ENCODE results near the gene KLC3.

KLC3 gene

DNA sequence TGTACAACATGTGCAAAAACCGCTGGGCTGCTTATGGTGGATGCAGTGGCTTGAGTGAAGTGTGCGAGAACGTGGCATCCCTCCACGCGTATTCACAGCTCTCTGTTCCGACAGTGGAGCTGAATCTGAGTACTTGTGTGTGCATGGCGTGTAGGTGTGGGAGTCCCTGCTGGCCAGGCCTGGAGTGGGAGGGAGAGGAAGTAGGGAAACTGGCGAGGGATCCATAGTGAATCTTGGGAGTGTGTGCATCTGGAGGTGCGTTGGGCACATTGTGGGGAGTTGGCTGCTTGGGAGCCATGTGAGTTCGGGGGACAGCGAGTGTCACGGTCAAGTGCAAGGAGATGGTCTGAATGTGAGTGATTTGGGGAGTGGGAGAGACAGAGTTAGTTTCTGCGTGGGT lies 2.4 kb downstream of the KLC3 start:
- TF ChIP-seq, protein P1, sequence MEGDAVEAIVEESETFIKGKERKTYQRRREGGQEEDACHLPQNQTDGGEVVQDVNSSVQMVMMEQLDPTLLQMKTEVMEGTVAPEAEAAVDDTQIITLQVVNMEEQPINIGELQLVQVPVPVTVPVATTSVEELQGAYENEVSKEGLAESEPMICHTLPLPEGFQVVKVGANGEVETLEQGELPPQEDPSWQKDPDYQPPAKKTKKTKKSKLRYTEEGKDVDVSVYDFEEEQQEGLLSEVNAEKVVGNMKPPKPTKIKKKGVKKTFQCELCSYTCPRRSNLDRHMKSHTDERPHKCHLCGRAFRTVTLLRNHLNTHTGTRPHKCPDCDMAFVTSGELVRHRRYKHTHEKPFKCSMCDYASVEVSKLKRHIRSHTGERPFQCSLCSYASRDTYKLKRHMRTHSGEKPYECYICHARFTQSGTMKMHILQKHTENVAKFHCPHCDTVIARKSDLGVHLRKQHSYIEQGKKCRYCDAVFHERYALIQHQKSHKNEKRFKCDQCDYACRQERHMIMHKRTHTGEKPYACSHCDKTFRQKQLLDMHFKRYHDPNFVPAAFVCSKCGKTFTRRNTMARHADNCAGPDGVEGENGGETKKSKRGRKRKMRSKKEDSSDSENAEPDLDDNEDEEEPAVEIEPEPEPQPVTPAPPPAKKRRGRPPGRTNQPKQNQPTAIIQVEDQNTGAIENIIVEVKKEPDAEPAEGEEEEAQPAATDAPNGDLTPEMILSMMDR (IDR thresholded peaks at IDR 0.05) = no peak
- TF ChIP-seq ZFX (IDR thresholded peaks at IDR 0.05; ENCODE audit: borderline replicate concordance) = no peak
- H3K27ac ChIP-seq = no peak overlapping the region

GRCh38 chr19:45344621-45345505 lies 4.3 kb downstream of the KLC3 start:
- no peak overlapping the region for H3K27ac ChIP-seq
- TF ChIP-seq, protein P1 (IDR thresholded peaks at IDR 0.05) = no peak
- no peak for TF ChIP-seq ZFX (IDR thresholded peaks at IDR 0.05; ENCODE audit: borderline replicate concordance)

- H3K27ac ChIP-seq = no peak overlapping the region
- TF ChIP-seq, protein P1 (IDR thresholded peaks at IDR 0.05) = no peak
- no peak for TF ChIP-seq ZFX (IDR thresholded peaks at IDR 0.05; ENCODE audit: borderline replicate concordance)
Measured at GRCh38 chr19:45345506-45345860, 4.9 kb downstream of the KLC3 start.

- no peak overlapping the region for H3K27ac ChIP-seq
- TF ChIP-seq, protein P1 (IDR thresholded peaks at IDR 0.05) = peak; percentile 61
- no peak for TF ChIP-seq ZFX (IDR thresholded peaks at IDR 0.05; ENCODE audit: borderline replicate concordance)
Measured at GRCh38 chr19:45346449-45346848, 5.9 kb downstream of the KLC3 start.

DNA sequence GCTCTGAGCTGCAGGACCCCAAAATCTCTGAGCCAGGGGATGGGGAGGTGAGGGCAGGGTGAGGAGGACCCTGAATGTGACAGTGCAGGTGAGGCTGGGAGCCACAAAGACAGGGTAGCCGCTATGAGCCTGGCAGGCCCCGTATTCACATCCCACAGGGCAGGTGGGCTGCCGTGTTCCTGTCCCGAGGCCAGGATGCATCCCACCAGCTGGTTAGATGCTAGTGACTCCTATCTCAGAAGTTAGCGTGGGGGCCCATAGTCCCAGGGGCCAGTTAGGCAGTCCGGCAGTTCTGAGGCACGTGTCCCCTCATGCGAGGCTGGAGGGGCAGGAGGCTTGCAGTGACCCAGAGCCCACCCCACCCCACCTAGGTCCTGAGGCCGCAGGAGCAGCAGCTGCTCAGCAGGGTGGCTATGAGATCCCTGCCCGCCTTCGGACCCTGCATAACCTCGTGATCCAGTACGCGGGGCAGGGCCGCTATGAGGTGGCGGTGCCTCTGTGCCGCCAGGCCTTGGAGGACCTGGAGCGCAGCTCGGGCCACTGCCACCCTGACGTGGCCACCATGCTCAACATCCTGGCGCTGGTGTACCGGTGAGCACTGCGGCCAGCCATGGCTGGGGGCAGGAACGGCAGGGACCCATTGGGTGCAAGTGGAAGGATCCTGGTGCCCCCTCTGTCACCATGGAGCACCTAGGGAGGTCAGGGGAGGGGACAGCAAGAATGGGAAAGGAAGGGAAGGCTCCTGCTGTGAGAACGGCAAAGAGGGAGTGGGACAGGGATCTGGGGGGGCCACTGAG lies 7.2 kb downstream of the KLC3 start:
- TF ChIP-seq ZFX (IDR thresholded peaks at IDR 0.05; ENCODE audit: borderline replicate concordance) = no peak
- TF ChIP-seq, protein P1 (IDR thresholded peaks at IDR 0.05) = no peak

GRCh38 chr19:45348367-45349125 lies 8.0 kb downstream of the KLC3 start:
- no peak for TF ChIP-seq ZFX (IDR thresholded peaks at IDR 0.05; ENCODE audit: borderline replicate concordance)
- TF ChIP-seq, protein P1 (IDR thresholded peaks at IDR 0.05) = no peak
- no peak overlapping the region for H3K27ac ChIP-seq

More for the DNA sequence above, 7.2 kb downstream of the KLC3 start:
- H3K27ac ChIP-seq = no peak overlapping the region
